ENCODE results near the gene NOD1.

GRCh38 chr7:30430276-30430675 lies 48.3 kb downstream of the NOD1 start:
- TF ChIP-seq POLR2AphosphoS5 (IDR thresholded peaks at IDR 0.05; ENCODE audit: borderline replicate concordance, low read depth, low read length) (no peak; the same call in 1 of the 2 replicates), EZH2 (IDR thresholded peaks at IDR 0.05) (no peak)

All from SK-N-MC (cell line).